ENCODE data around the gene SMIM26.
"Not testable (repeated sequence)": the region's sequence is repeated elsewhere in the genome, so short reads cannot be mapped to it uniquely, and the experiment has no call there.

Gene SMIM26, protein sequence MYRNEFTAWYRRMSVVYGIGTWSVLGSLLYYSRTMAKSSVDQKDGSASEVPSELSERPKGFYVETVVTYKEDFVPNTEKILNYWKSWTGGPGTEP

GRCh38 chr20:18566892-18567738 lies at the start of gene SMIM26:
Gene SMIM26 (plus strand): TSS chr20:18567432. CDS start chr20:18567479, 47 bp downstream.
- DNase-seq = peak; percentile 92 to 95 (median 92)

- DNase-seq = not testable (repeated sequence)
Observed at GRCh38 chr20:18522066-18522465, 45.2 kb upstream of the SMIM26 start.

- DNase-seq = no peak
Observed at GRCh38 chr20:18523066-18523465, 44.2 kb upstream of the SMIM26 start.

- peak in 2 of 3 donors; percentile 20 to 30 for DNase-seq
Observed at GRCh38 chr20:18524646-18525045, 42.6 kb upstream of the SMIM26 start.

DNA sequence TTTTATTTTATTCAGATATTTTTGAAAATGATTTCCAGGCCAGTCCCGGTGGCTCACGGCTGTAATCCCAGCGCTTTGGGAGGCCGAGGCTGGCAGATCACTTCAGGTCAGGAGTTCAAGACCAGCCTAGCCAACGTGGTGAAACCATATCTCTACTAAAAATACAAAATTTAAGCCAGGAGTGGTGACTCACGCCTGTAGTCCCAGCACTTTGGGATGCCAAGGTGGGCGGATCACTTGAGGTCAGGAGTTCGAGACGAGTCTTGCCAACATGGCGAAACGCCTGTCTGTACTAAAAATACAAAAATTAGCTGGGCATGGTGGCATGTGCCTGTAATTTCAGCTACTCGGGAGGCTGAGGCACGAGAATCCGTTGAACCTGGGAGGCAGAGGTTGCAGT lies 40.5 kb upstream of the SMIM26 start:
- not testable (repeated sequence) for DNase-seq

GRCh38 chr20:18527339-18527738 lies 39.9 kb upstream of the SMIM26 start:
- DNase-seq = no peak

DNA sequence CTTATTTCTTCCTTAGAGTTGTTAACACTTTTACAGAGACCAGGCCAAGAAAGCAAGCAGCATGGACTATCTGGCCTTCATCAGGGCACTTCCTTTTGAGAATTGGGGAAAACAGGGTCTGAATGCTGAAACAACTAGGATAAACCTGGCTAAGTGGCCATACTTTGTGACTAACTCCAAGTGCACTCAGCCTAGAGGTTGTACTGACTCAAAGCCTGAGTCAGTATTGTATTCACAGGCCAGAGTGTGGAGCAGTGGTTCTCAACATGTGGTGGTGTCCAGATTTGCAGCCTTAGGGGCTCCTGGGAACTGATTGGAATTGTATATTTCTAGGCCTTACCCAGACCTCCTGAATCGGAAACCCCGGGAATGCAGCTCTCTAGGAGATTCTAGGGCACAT lies 39.4 kb upstream of the SMIM26 start:
- no peak for DNase-seq

DNA sequence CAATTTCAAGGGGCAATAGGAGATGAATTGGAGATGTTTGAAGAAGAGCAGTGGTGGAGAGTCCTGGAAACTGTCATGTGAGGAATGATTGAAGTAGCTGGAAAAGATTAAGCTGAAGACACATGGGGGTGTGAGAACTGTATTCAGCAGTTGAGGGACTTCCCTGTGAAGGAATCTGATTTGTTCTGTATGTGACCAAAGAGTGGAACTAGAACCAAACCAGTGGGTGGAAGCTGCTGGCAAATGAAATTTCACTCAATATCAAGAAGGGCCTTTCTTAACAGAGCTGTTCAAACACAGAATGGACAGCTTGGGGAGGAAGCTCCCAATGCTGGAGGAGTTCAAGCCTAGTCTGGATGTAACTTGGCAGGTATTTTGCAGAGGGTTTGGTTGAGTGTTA lies 38.2 kb upstream of the SMIM26 start:
- peak; percentile 25 to 52 (median 32) for DNase-seq

- DNase-seq = no peak
Observed at GRCh38 chr20:18532626-18533025, 34.6 kb upstream of the SMIM26 start.

GRCh38 chr20:18533491-18533890 lies 33.7 kb upstream of the SMIM26 start:
- DNase-seq = no peak

DNA sequence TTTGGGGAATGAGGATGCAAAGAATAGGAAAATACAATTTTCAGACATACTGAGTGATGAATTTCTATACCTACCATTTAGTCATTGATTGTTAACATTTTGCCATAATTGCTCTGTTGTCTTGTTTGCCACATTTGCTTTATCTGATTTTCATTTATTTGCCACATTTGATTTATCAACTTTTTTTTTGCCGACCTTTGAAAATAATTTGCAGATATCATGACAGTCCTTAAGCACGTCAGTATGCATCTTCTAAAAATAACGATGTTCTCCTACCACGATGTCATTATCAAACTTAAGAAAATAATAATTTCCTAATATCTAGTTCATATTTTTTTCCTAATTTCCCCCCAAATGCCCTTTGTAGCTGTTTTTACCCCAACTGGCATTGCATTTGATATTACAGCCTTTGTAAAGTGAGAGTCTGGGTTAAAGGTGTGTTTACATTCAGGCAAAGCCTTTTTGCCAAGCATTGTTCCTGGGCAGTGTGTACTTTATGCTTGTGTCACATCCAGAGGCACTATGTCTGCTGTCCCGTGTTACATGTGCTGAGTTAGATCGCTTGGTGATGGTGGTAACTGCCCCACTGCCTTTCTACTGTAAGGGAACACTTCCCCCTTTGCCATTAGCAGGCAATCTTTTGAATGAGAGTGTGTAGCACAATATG lies 33.1 kb upstream of the SMIM26 start:
- no peak for DNase-seq

- peak in 1 of 3 donors; percentile 32 for DNase-seq
Observed at GRCh38 chr20:18537651-18538050, 29.6 kb upstream of the SMIM26 start.

DNA sequence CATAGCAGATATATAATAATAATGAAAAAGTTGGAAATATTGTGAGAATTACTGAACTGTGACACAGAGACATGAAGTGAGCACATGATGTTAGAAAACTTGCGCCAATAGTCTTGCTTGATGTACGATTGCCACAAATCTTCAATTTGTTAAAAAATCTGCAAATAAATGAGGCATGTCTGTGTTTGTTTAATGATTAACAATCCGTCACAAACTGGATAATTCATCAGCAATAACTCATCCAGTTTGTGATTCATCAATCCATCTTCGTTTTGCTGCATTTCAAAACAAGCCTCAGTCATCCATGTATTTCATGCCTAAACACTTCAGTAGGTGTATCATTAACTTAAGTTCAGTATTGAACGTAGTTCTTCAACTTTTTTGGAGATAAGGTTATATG lies 25.5 kb upstream of the SMIM26 start:
- no peak for DNase-seq

GRCh38 chr20:18543216-18543615 lies 24.0 kb upstream of the SMIM26 start:
- DNase-seq = no peak

- no peak for DNase-seq
Observed at GRCh38 chr20:18543932-18544331, 23.3 kb upstream of the SMIM26 start.

DNA sequence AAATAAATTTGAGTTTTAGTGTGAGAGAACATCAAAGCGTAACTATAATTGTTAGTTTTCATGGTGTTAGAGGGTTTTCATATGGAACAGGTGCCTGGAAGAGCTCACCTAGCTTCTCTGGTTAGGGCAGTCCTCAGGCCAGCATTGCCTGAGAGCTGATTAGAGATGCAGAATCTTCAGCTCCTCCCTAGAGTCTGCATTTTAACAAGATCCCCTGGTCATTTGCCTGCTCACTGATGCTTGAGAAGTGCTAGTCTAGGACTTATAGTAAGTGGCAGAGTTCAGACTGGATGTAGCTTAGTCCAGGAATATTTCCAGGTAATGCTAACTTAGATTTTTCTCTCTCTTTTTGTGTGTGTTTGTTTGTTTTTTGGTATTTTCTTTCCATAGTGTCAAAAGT lies 21.7 kb upstream of the SMIM26 start:
- DNase-seq = no peak

GRCh38 chr20:18548465-18548864 lies 18.8 kb upstream of the SMIM26 start:
- no peak for DNase-seq

GRCh38 chr20:18553746-18554145 lies 13.5 kb upstream of the SMIM26 start:
- no peak for DNase-seq

DNA sequence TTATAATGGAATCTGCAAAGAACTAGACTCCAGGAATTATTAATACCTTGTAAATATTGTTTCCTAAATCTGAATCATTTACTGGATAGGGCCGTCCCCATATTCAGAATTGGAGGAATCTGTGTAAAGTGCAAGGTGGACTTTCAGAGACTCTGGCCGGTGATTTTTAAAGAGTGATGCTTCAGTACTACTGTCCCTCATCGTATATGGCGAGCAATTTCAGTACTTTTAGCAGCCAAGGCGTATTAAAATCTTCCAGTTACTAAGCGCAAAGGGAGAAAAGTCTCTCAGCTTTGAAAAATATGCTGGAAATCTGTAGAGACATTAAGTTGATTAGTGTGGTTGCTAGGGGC lies 483 bp downstream of the SMIM26 start:
- no peak for DNase-seq

- no peak for DNase-seq
Observed at GRCh38 chr20:18571009-18571408, 3.8 kb downstream of the SMIM26 start.

DNA sequence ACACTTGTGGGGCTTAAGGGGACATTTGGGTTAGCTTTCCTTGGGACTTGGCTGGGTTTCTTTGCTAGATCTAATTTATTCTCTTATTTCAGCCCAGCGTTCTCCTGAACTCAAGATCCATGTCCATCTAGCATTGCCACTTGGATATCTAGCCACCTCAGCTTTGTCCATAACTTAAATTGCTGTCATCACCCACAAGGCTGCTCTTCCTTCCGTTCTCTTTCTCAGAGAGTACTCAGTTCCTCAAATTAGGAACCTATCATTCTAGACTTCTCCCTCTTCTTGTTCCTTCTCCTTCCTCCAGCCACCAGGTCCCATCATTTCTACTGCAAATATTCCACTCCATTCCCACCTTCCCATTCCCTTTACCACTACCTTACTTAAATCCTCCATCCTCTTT lies 4.3 kb downstream of the SMIM26 start:
- DNase-seq = peak; percentile 45 to 59 (median 54)

DNA sequence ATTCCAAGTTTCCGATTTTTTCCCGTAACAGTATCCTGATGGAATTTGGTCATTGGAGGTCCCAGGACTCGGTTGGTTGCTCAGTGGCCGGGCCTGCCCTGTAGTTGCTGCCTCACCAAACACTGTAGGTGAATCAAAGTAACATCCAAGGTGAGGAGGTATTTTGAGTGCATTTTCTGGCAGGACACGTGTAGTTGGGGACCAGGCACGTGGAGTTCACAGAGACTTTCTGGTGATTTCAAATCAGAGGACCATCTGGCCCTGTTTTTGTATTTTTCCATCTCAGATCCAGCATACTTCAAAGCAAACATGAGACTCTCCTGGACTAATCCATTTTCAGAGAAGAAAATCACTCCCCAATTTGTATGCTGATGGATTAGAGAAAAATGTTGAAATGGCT lies 10.7 kb downstream of the SMIM26 start:
- DNase-seq = no peak

DNA sequence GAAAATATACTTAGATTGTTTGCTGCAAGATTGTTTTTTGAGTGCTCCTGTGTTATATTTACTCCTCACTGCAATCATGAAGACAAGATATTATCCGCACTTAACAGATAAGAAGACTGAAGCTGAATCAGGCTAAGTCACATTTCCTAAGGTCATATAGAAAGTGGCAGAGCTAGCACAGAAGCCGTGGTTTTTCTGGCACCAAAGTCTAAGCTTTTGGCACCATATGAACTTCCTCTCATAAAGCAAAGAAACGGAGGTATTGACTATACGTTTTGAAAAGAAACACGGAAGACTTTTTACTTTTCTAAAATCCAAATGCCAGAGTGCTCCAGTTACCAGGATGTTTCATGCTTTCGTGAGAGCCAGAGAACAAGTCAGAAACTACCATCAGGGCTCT lies 11.3 kb downstream of the SMIM26 start:
- DNase-seq = peak in 1 of 3 donors; percentile 4

- no peak for DNase-seq
Observed at GRCh38 chr20:18580012-18580411, 12.8 kb downstream of the SMIM26 start.
